Lung microvascular endothelial cell (primary cell): ENCODE results near the gene PPARG. TPM values are rescaled to one million over a fixed set of nuclear protein-coding genes. Genes with fewer than 3 reads are reported as not detected.
"Not testable (repeated sequence)": the region's sequence is repeated elsewhere in the genome, so short reads cannot be mapped to it uniquely, and the experiment has no call there.

Experiments used
- DNase-seq, 2 donors: peaks; one replicate each; pipeline versions ENCODE4 v3.0.0 to v3.0.0-alpha.2; 2010; ENCODE audit warnings: low read depth in 2 of 2
- total RNA-seq: library from RNA; depleted of rRNA; stranded (reverse); fragments of >200 nt; gene quantifications from 2 replicates; pipeline ENCODE4 v1.2.1, GENCODE V29; 2014

Gene PPARG
- total RNA-seq, 1 donor from 2014 or later = 77.8 TPM

DNA sequence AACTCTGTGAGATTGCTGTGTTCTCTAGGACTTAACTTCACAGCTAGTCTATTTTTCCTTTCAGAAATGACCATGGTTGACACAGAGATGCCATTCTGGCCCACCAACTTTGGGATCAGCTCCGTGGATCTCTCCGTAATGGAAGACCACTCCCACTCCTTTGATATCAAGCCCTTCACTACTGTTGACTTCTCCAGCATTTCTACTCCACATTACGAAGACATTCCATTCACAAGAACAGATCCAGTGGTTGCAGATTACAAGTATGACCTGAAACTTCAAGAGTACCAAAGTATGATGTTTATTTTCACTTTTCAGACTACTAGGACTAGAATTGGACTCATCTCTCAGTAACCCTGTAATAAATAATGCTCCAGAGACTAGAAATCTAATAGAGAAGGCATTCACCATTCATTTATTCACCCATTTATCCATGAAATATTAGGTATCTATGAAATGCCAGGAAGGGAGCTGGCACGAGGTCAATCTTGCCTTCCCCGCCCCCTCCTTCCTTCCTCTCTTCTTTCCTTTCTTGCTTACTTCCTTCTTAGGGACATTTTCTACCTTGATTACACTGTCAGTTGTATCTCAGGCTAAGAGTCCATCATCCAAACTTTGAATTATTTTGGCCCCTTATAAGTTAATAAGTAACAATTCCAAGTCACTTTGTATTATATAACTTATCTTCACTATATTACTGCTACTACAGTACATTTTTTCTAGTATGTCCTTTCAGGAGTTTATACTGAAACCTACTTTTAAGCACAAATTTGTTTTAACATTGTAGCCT lies 91.0 kb downstream of the PPARG start:
- DNase-seq = no peak

DNA sequence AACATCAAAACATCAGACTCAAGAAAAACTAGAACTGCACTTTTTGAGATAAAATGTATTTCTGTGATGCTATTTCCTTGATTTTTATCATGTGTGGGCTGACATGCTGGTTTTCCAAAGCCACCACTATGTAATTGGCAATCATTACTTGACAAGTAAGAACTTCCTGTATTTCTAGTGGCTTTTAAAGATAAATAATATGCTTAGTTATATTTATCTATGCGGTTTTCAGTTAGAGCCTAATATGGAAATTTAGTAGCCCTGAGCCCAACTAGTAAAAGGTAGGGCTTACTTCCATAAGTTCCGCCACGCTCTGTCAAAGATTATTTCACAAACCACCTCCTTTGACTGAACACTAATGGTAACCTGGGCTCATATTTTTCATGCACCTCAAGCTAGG lies 91.6 kb downstream of the PPARG start:
- DNase-seq = no peak

GRCh38 chr3:12381199-12381598 lies 92.3 kb downstream of the PPARG start:
- no peak for DNase-seq

DNA sequence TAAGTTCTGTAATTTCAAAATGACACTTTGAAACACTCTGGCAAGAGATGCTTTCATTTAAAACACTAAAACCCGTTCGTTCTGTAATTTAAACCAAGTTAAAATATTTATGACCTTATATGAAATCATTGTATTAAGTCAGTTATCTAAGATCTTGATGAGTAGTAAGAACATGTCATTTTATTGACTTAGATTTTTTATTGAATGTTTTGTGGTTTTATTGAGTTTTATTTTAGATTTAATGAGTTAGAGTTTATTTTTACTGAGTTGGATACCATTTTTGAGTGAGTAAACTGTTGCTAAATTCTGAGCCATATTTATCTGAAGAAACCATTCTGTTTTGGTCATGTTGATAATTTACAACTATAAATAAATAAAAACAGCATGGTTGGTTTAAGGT lies 94.3 kb downstream of the PPARG start:
- no peak for DNase-seq

- DNase-seq = no peak
These were observed 95.8 kb downstream of the PPARG start for GRCh38 chr3:12384451-12385233.

DNA sequence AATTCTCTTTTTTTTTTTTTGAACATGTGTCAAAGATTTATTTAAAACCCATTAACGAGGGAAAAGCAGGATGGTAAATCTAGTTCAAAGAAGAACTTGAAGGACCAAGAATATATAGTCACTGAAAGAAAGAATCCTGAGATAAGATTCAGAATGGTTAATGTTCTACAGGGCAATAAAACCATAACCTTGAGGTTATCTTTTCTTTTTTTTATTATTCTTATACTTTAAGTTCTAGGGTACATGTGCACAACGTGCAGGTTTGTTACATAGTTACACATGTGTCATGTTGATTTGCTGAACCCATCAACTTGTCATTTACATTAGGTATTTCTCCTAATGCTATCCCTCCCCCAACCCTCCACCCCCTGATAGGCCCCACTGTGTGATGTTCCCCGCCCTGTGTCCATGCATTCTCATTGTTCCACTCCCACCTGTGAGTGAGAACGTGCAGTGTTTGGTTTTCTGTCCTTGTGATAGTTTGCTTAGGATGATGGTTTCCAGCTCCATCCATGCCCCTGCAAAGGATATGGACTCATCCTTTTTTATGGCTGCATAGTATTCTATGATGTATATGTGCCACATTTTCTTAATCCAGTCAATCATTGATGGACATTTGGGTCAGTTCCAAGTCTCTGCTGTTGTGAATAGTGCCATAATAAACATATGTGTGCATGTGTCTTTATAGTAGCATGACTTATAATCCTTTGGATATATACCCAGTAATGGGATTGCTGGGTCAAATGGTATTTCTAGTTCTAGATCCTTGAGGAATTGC lies 97.8 kb downstream of the PPARG start:
- DNase-seq = not testable (repeated sequence)

- no peak for DNase-seq
These were observed 99.3 kb downstream of the PPARG start for GRCh38 chr3:12388185-12388584.

DNA sequence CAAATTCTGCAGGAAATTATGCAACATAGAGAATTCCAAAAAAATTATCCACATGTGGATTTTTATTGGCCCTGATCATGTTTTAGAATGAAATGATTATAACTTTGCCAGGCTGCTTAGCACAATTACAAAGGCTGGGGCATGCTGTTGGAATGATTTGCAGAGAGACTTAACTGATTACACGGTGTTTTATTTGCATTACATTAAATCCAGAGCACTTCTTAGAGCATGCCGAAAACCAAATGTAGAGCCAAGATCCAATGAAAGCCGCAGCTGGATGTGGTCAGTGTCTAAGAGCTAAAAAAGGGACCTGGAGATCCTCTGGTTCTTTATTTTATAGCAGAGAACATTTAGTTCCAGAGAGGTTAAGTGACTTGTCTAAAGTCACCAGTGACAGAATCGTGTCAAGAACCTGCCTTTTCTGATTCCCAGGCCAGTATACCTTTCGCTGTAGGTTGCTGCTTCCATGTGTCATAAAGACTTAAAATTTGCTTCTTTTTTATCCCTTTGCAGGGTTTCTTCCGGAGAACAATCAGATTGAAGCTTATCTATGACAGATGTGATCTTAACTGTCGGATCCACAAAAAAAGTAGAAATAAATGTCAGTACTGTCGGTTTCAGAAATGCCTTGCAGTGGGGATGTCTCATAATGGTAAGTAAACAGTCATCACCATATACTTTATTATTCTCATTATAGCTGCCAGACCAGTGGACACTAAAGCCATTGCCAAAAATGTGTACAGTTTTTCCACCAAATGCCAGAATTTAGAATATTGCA lies 103.4 kb downstream of the PPARG start:
- DNase-seq = no peak

GRCh38 chr3:12393894-12394293 lies 105.0 kb downstream of the PPARG start:
- peak; percentile 12 to 81 for DNase-seq

DNA sequence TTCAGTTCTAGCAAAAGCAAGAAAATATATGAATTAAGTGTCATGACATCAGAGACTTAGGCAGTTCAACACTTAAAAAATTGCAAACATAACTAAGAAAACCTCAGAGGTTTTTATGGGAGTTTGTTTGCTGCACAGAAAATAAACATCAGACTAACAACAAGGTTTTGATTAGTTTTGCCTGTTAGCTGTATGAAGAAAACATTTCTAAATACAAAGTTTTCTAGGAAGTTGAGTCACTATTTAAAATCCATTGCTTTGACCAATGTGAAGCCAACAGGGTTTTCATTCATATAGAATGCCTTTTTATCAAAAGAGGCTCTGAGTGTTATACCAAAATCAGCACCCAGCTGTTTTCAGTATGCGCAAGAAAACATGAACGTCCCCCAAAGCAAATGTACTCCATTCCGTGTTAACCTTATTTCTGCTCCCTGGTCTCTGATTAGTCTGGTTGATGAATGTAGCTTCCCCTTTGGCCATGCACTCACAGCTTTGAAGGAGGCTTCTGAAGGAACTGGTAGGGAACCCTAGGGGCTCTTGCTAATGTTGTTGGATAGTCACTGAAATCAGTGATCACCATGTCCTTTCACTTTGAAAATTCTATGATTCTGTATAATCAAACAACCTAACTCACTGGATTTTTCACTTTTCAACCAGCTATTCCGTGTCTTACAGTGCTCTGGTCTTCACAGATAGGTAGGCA lies 105.8 kb downstream of the PPARG start:
- DNase-seq = no peak

DNA sequence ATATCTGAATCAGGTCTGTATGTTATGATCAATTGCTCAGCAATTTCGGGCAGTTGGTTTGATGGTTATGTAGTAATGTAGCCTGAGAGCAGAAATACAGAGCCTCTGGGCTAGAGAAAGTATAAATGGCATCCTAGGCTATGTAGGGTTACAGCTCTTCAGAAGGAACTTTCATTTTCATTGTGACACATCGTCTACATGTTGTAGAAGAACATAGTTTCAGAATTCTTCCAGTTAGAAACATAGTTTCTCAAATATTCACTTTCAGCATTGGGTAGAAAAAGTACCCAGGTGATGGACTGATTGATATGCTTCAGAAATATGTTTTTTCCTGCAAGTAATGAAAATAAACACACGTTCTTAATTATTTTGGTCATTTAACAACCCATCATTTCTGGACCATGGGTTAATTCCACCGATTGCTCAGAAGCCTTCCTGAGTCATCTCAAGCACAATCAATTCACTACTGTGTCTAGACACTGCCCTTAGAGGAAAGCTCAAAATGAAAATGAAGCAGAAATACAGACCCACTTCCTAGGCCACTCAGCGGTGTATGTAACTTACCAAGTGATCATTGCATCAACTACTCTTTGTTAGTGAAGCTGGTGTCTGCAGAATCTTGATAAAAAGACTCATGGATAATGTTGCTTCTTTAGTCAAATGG lies 106.6 kb downstream of the PPARG start:
- DNase-seq = peak in 1 of 2 donors; percentile 33

- no peak for DNase-seq
These were observed 107.6 kb downstream of the PPARG start for GRCh38 chr3:12396471-12396870.

DNA sequence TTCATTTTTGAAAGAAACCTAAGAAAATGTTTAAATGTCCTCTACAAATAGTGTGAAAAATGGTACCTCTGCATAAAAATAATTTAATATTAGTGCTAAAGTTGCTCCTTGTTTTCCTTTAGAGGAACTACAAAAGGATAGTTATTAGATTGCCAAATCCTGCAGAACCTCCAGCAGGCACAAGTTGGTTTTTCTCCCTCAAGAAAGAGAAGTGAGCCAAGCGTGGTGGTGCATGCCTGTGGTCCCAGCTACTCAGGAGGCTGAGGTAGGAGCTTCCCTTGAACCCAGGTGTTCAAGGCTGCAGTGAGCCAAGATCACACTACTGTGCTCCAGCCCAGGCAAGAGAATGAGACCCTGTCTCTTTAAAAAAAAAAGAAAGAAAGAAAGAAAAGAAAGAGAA lies 110.4 kb downstream of the PPARG start:
- no peak for DNase-seq

DNA sequence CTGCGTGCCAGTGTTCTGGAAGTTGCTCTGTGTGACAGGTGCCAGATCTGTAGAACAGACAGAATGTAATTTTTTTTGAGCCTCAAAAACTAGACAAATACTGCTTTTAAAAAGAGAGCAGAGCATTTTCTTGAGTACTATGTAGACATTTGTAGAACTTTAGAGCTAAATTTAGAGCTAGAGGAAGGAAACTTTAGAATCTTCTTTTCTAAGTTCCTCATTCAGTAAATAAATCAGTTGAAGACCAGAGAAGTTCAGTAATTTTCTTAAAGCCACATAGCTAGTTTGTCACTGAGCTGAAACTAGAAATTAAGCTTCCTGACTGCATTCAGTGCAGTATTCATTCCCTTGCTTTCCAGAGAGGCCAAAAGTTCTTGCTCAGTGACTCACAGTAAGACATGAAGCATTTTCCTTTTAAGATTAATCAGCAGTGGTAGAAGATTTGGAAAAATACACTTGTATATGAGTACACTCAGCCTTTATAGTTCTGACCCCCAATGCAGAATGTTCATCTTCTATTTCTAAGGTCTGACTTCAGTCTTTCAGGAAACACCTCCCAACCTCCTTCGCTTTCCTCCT lies 111.8 kb downstream of the PPARG start:
- DNase-seq = peak in 1 of 2 donors; percentile 91

GRCh38 chr3:12401208-12401607 lies 112.3 kb downstream of the PPARG start:
- no peak for DNase-seq

DNA sequence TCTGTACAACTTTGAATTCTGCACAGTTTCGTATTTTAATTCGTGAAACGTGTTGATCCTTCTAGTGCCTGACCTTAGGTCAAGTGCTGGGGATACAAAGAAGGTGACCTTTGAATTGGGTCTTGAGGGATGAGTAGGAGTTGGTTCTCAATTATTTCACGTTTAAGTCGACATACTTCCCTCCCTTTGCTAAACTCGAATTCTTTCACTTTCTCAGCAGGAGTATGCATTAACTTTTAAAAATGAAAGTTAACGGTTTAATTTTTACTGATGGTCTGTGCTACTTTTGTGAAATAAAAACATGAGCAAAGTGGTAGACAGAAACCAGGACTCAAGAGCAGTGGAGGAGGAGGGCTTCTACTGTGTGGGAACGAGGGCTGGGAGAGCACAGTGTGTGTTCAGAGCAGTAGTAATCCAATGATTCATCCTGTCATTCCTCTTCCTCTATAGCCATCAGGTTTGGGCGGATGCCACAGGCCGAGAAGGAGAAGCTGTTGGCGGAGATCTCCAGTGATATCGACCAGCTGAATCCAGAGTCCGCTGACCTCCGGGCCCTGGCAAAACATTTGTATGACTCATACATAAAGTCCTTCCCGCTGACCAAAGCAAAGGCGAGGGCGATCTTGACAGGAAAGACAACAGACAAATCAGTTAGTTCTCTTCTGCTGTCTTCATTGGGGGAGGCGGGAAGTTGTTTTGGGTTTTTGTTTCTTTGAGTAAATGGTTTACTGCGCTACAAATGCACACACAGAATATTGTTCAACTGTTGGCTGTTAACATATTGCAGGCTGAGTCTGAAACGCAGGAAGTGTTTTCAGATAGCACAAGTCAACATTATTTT lies 116.8 kb downstream of the PPARG start:
- DNase-seq = peak; percentile 94 to 99

GRCh38 chr3:12408984-12409683 lies 120.3 kb downstream of the PPARG start:
- DNase-seq = no peak
